H9 (cell line): ENCODE data around the gene RBM4B. TPM values are rescaled to one million over a fixed set of nuclear protein-coding genes. Genes with fewer than 3 reads are reported as not detected.
A peak's percentile ranks its signal among the peaks of the same experiment; 100 is the strongest.

ENCODE experiments used
- DNase-seq: peaks from one replicate; pipeline ENCODE4 v3.0.0-alpha.2; 2017
- H2AFZ ChIP-seq: one replicate; pipeline ENCODE4 v1.6.1; 2013; ENCODE audit warnings: mild to moderate bottlenecking, low read length, control low read depth, moderate library complexity
- H2AK5ac ChIP-seq: 2 replicates; pipeline ENCODE4 v1.6.1; 2013; ENCODE audit warnings: low read length, control low read depth, mixed read lengths; ENCODE audit not compliant: insufficient read length
- H2BK120ac ChIP-seq: one replicate; pipeline ENCODE4 v1.6.1; 2013; ENCODE audit warnings: low read depth, mild to moderate bottlenecking, low read length, control low read depth, inconsistent platforms; ENCODE audit not compliant: poor library complexity, severe bottlenecking
- H2BK12ac ChIP-seq: 2 replicates; pipeline ENCODE4 v1.6.1; 2013; ENCODE audit warnings: low read length, control low read depth, mixed read lengths, low read depth; ENCODE audit not compliant: insufficient read length
- H2BK15ac ChIP-seq: 2 replicates; pipeline ENCODE4 v1.6.1; 2013; ENCODE audit warnings: low read depth, low read length, control low read depth
- H2BK20ac ChIP-seq: one replicate; pipeline ENCODE4 v1.6.1; 2013; ENCODE audit warnings: low read depth, mild to moderate bottlenecking, low read length, control low read depth, inconsistent platforms; ENCODE audit not compliant: poor library complexity, severe bottlenecking
- H2BK5ac ChIP-seq: 2 replicates; pipeline ENCODE4 v1.6.1; 2013; ENCODE audit warnings: low read length, control low read depth, mixed read lengths; ENCODE audit not compliant: insufficient read length
- H3K14ac ChIP-seq: 2 replicates; pipeline ENCODE4 v1.6.1; 2013; ENCODE audit warnings: low read length, control low read depth; ENCODE audit not compliant: insufficient read depth
- H3K18ac ChIP-seq: 2 replicates; pipeline ENCODE4 v1.6.1; 2013; ENCODE audit warnings: low read depth, mild to moderate bottlenecking, mixed read lengths, low read length, control low read depth; ENCODE audit not compliant: insufficient read length
- H3K23ac ChIP-seq: 2 replicates; pipeline ENCODE4 v1.6.1; 2013; ENCODE audit warnings: low read length, control low read depth, mixed read lengths, low read depth; ENCODE audit not compliant: insufficient read length
- H3K23me2 ChIP-seq: 2 replicates; pipeline ENCODE4 v1.6.1; 2013; ENCODE audit warnings: low read depth, mild to moderate bottlenecking, mixed read lengths, low read length, control low read depth; ENCODE audit not compliant: insufficient read length, poor library complexity, severe bottlenecking
- H3K27ac ChIP-seq: 2 replicates; pipeline ENCODE4 v1.5.1; 2013; ENCODE audit warnings: low read length, control low read depth, mixed read lengths, low read depth; ENCODE audit not compliant: insufficient read length
- H3K27me3 ChIP-seq: 2 replicates; pipeline ENCODE4 v1.6.1; 2013; ENCODE audit warnings: low read length, control low read depth, inconsistent platforms; ENCODE audit not compliant: insufficient read depth
- H3K4ac ChIP-seq: 2 replicates; pipeline ENCODE4 v1.6.1; 2013; ENCODE audit warnings: low read depth, mild to moderate bottlenecking, control low read depth, inconsistent platforms, low read length, moderate library complexity
- H3K4me1 ChIP-seq: 2 replicates; pipeline ENCODE4 v1.6.1; 2013; ENCODE audit warnings: low read length, control low read depth, inconsistent platforms; ENCODE audit not compliant: insufficient read depth
- H3K4me2 ChIP-seq: 2 replicates; pipeline ENCODE4 v1.6.1; 2013; ENCODE audit warnings: low read length, control low read depth, mixed read lengths; ENCODE audit not compliant: insufficient read length, insufficient read depth
- H3K56ac ChIP-seq: 2 replicates; pipeline ENCODE4 v1.6.1; 2013; ENCODE audit warnings: low read depth, mild to moderate bottlenecking, mixed read lengths, low read length, control low read depth; ENCODE audit not compliant: insufficient read length
- H3K79me1 ChIP-seq: 2 replicates; pipeline ENCODE4 v1.6.1; 2013; ENCODE audit warnings: low read depth, mild to moderate bottlenecking, moderate library complexity, low read length, control low read depth, inconsistent platforms; ENCODE audit not compliant: insufficient read depth, poor library complexity, severe bottlenecking
- H3K79me2 ChIP-seq: 2 replicates; pipeline ENCODE4 v1.6.1; 2013; ENCODE audit warnings: low read length, control low read depth, inconsistent platforms; ENCODE audit not compliant: insufficient read depth
- H3K9ac ChIP-seq: 2 replicates; pipeline ENCODE4 v1.6.1; 2013; ENCODE audit warnings: low read length, control low read depth, mixed read lengths; ENCODE audit not compliant: insufficient read length; ENCODE audit errors: extremely low read depth
- H3K9me3 ChIP-seq: one replicate; pipeline ENCODE4 v1.6.1; 2013; ENCODE audit warnings: low read depth, low read length, inconsistent platforms; ENCODE audit not compliant: control insufficient read depth
- H3T11ph ChIP-seq: one replicate; pipeline ENCODE4 v1.6.1; 2013; ENCODE audit warnings: mild to moderate bottlenecking, low read length, control low read depth, inconsistent platforms
- H4K20me1 ChIP-seq: one replicate; pipeline ENCODE4 v1.6.1; 2013; ENCODE audit not compliant: control insufficient read depth, insufficient read length, insufficient read depth
- H4K5ac ChIP-seq: 2 replicates; pipeline ENCODE4 v1.6.1; 2013; ENCODE audit warnings: low read depth, mild to moderate bottlenecking, mixed read lengths, low read length, control low read depth; ENCODE audit not compliant: insufficient read length
- H4K8ac ChIP-seq: replicated peaks from 2 replicates; pipeline ENCODE4 v1.6.1; 2013; ENCODE audit warnings: low read length, control low read depth, mixed read lengths, low read depth; ENCODE audit not compliant: insufficient read length
- H4K91ac ChIP-seq: 2 replicates; pipeline ENCODE4 v1.6.1; 2013; ENCODE audit warnings: low read depth, mild to moderate bottlenecking, moderate library complexity, mixed read lengths, low read length, control low read depth; ENCODE audit not compliant: insufficient read length
- H3K27ac Mint-ChIP-seq, 3 experiments: 2 replicates in 2 of 3; 3 replicates in 1 of 3; pipeline ENCODE4 v1.8.0; 2020 to 2021; ENCODE audit warnings: mixed read lengths in 3 of 3, mild to moderate bottlenecking in 1 of 3, moderate library complexity in 1 of 3
- H3K27me3 Mint-ChIP-seq: 2 replicates; pipeline ENCODE4 v1.8.0; 2021; ENCODE audit warnings: low read depth, mild to moderate bottlenecking, moderate library complexity, mixed read lengths
- H3K36me3 Mint-ChIP-seq, 3 experiments: 2 replicates in 2 of 3; 3 replicates in 1 of 3; pipeline ENCODE4 v1.8.0; 2020 to 2021; ENCODE audit warnings: low read depth in 3 of 3, mixed read lengths in 3 of 3; ENCODE audit not compliant: insufficient read depth in 1 of 3
- H3K4me1 Mint-ChIP-seq, 2 experiments: 2 replicates each; pipeline ENCODE4 v1.8.0; 2020; ENCODE audit warnings: mixed read lengths in 2 of 2
- H3K4me3 Mint-ChIP-seq, 2 experiments: 2 replicates in 1 of 2; 3 replicates in 1 of 2; pipeline ENCODE4 v1.8.0; 2020 to 2021; ENCODE audit warnings: mild to moderate bottlenecking in 2 of 2, mixed read lengths in 2 of 2, moderate library complexity in 1 of 2
- H3K9me3 Mint-ChIP-seq, 2 experiments: 2 replicates in 1 of 2; 3 replicates in 1 of 2; pipeline ENCODE4 v1.8.0; 2020; ENCODE audit warnings: mild to moderate bottlenecking in 2 of 2, mixed read lengths in 2 of 2, moderate library complexity in 1 of 2
- WGBS: extraction: QIAGEN DNeasy Blood & Tissue Kit; methylation state at CpG from one replicate; pipeline ENCODE4 v1.1.7; 2013; ENCODE audit warnings: missing lambda C conversion rate, low lambda C conversion rate, mixed read lengths; ENCODE audit not compliant: insufficient read length; ENCODE audit errors: extremely low coverage; 5-methylcytosine and 5-hydroxymethylcytosine counted together
- total RNA-seq: library from RNA; stranded (reverse); gene quantifications from 2 replicates; pipeline ENCODE4 v1.2.1, GENCODE V29; 2021
- TF ChIP-seq, protein P1 (sequence below): fragments of 200-600 bp; sonication (generic); conservative IDR thresholded peaks from 3 replicates; pipeline ENCODE4 v1.8.0; 2021; ENCODE audit warnings: antibody characterized with exemption, mild to moderate bottlenecking

The RBM4B gene
- total RNA-seq, 1 experiment from 2014 or later, result 34.0 TPM

DNA sequence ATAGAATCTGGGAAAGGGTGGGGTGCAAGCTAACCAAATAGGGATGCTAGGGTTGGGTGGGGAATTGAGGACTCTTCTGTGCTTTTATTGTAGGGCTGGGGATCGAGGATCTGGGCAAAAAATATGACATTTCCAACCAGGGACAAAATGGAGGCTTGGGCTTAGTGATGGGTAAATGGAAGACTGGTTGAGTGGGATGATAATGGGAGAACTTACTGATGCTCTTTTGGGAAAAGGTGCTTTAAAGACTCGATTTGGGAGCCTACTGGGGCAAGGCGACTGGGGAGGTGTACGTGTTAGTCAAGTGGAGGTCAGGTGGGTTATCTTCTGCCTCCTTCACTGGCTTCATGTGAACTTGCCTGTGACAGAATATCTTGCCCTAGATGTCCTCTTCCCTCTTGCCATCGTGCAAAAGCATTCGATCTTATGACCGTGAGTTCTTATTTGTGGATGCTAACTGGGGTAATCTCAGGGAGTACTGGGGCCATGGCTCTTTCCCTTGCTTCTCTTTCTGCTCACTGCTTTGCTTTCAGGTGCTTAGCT, 49.6 kb downstream of the RBM4B start:
- H3K27ac Mint-ChIP-seq, result peak overlapping the region in 2 of 3 experiments; percentile 5 to 71; a peak in 3 of 7 replicates
- Histone ChIP-seq H2BK20ac (no peak overlapping the region), H3K56ac (no peak overlapping the region), H3K9me3 (no peaks in the 10 kb centered on the region), H4K5ac (no peak overlapping the region), H2BK15ac (no peak overlapping the region), H4K20me1 (peaks cover 2% of the 10 kb centered on the region), H3T11ph (no peak overlapping the region), H3K79me1 (peaks cover 12% of the 10 kb centered on the region), H3K79me2 (peaks cover 49% of the 10 kb centered on the region; the same call in 1 of the 2 replicates), H2AK5ac (no peak overlapping the region), H3K27ac (no peak overlapping the region), H3K23ac (no peak overlapping the region), H2BK12ac (no peak overlapping the region), H3K14ac (no peak overlapping the region), H2AFZ (no peak overlapping the region), H4K91ac (no peak overlapping the region), H3K4me2 (no peak overlapping the region), H3K23me2 (no peaks in the 10 kb centered on the region), H3K18ac (no peak overlapping the region), H3K4me1 (no peaks in the 10 kb centered on the region), H4K8ac (no peak overlapping the region), H3K9ac (no peak overlapping the region), H3K27me3 (no peaks in the 10 kb centered on the region), H2BK120ac (no peak overlapping the region), H3K4ac (no peak overlapping the region), H2BK5ac (no peak overlapping the region)
- no CpG with 5 or more reads among the region's 7 CpGs for WGBS
- H3K36me3 Mint-ChIP-seq, result peaks cover 62 to 87% (median 83%) of the 10 kb centered on the region in 3 experiments
- H3K27me3 Mint-ChIP-seq, result no peaks in the 10 kb centered on the region
- TF ChIP-seq, protein P1, sequence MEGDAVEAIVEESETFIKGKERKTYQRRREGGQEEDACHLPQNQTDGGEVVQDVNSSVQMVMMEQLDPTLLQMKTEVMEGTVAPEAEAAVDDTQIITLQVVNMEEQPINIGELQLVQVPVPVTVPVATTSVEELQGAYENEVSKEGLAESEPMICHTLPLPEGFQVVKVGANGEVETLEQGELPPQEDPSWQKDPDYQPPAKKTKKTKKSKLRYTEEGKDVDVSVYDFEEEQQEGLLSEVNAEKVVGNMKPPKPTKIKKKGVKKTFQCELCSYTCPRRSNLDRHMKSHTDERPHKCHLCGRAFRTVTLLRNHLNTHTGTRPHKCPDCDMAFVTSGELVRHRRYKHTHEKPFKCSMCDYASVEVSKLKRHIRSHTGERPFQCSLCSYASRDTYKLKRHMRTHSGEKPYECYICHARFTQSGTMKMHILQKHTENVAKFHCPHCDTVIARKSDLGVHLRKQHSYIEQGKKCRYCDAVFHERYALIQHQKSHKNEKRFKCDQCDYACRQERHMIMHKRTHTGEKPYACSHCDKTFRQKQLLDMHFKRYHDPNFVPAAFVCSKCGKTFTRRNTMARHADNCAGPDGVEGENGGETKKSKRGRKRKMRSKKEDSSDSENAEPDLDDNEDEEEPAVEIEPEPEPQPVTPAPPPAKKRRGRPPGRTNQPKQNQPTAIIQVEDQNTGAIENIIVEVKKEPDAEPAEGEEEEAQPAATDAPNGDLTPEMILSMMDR, result no peak
- DNase-seq, result no peak
- peaks cover 0 to 4% of the 10 kb centered on the region in 2 experiments; a peak in 2 of 4 replicates for H3K4me1 Mint-ChIP-seq
- no peak overlapping the region for H3K4me3 Mint-ChIP-seq
- H3K9me3 Mint-ChIP-seq, result no peaks in the 10 kb centered on the region; a peak in 1 of 5 replicates
